Left ventricle myocardium inferior (tissue), 1 donor: ENCODE measurements around the gene PYHIN1. TPM values are rescaled to one million over a fixed set of nuclear protein-coding genes. Genes with fewer than 3 reads are reported as not detected.
A peak's percentile ranks its signal among the peaks of the same experiment; 100 is the strongest.
"Not testable (repeated sequence)": the region's sequence is repeated elsewhere in the genome, so short reads cannot be mapped to it uniquely, and the experiment has no call there.

Experiments
- DNase-seq: peaks from one replicate; pipeline ENCODE4 v3.0.0-alpha.2; 2020
- H3K27ac ChIP-seq: fragments of 200-600 bp; replicated peaks from 2 replicates; pipeline ENCODE4 v1.8.0; 2021
- H3K27me3 ChIP-seq: fragments of 200-600 bp; 2 replicates; pipeline ENCODE4 v1.8.0; 2021; ENCODE audit warnings: low read depth
- H3K36me3 ChIP-seq: fragments of 200-600 bp; 2 replicates; pipeline ENCODE4 v1.8.0; 2021
- H3K4me1 ChIP-seq: fragments of 200-600 bp; 2 replicates; pipeline ENCODE4 v1.8.0; 2021
- H3K4me3 ChIP-seq: fragments of 200-600 bp; 2 replicates; pipeline ENCODE4 v1.8.0; 2021; ENCODE audit warnings: mild to moderate bottlenecking, moderate library complexity
- H3K9me3 ChIP-seq: fragments of 200-600 bp; replicated peaks from 2 replicates; pipeline ENCODE4 v1.8.0; 2021
- intact Hi-C: fragments of 100-400 bp; cut with micrococcal nuclease; formaldehyde crosslinking; loops from one replicate; pipeline ENCODE4 v1.11.0; 2022
- total RNA-seq: library from RNA; stranded (reverse); fragmentation: NEBNext Ultra II Directional; extraction: Animal tissue kit (Norgen Biotek cat#: 25700); gene quantifications from one replicate; pipeline ENCODE4 v1.2.1, GENCODE V29; 2021
- TF ChIP-seq, protein P1 (sequence below): fragments of 200-600 bp; IDR thresholded peaks from 2 replicates; pipeline ENCODE4 v1.8.0; 2021; ENCODE audit warnings: antibody characterized with exemption, mild to moderate bottlenecking, borderline replicate concordance
- donor health status: DM: no; HTN: yes; CAD: no; lungs with severe emphysema.

The PYHIN1 gene
- total RNA-seq, 1 donor from 2014 or later, result 0.11 TPM

DNA sequence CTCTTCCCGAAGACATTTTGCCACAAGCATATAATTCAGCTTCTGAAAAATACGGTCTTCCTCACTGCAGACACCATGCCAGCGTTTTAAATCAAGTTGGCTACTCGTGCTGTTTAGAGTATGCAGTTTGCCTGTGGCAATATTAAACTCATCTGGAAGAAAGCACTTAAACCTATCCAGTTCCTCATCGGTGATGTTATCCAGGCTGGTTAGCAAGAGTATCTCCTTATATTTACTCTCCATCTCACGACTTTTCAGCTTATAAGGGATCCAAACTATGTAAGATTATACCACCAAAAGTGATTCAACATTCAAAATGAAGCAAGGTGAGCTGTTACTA, 68.7 kb downstream of the PYHIN1 start:
- H3K4me3 ChIP-seq, result peak overlapping the region; percentile 61
- peaks cover 19% of the 10 kb centered on the region for H3K27me3 ChIP-seq
- TF ChIP-seq, protein P1, sequence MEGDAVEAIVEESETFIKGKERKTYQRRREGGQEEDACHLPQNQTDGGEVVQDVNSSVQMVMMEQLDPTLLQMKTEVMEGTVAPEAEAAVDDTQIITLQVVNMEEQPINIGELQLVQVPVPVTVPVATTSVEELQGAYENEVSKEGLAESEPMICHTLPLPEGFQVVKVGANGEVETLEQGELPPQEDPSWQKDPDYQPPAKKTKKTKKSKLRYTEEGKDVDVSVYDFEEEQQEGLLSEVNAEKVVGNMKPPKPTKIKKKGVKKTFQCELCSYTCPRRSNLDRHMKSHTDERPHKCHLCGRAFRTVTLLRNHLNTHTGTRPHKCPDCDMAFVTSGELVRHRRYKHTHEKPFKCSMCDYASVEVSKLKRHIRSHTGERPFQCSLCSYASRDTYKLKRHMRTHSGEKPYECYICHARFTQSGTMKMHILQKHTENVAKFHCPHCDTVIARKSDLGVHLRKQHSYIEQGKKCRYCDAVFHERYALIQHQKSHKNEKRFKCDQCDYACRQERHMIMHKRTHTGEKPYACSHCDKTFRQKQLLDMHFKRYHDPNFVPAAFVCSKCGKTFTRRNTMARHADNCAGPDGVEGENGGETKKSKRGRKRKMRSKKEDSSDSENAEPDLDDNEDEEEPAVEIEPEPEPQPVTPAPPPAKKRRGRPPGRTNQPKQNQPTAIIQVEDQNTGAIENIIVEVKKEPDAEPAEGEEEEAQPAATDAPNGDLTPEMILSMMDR, result no peak
- H3K36me3 ChIP-seq, result no peaks in the 10 kb centered on the region
- peaks cover 37% of the 10 kb centered on the region for H3K4me1 ChIP-seq
- intact Hi-C loops, result no loop called here
- no peak for DNase-seq
- H3K27ac ChIP-seq, result peak overlapping the region; percentile 88
- H3K9me3 ChIP-seq, result no peaks in the 10 kb centered on the region

DNA sequence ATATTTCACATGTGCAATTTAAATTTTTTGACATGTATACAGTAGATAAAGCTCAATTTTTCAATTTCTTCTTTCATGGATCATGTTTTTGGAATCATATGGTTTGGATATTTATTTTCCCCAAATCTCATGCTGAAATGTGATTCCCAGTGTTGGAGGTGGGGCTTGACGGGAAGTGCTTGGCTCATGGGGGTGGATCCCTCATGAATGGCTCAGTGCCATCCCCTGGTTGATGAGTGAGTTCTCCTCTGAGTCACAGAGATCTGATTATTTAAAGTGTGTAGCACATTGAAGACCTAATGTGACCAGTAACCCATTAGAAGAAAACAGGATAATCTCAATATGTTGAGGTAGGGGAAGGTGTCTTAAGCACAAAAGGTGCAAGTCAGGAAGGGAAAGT, 69.3 kb downstream of the PYHIN1 start:
- intact Hi-C loops, result no loop called here
- Histone ChIP-seq H3K36me3 (no peaks in the 10 kb centered on the region), H3K4me1 (peaks cover 43% of the 10 kb centered on the region), H3K27me3 (peaks cover 19% of the 10 kb centered on the region), H3K27ac (peak overlapping the region; percentile 88), H3K9me3 (no peaks in the 10 kb centered on the region), H3K4me3 (peak overlapping the region; percentile 61)
- TF ChIP-seq, protein P1, result no peak
- DNase-seq, result peak; percentile 82

DNA sequence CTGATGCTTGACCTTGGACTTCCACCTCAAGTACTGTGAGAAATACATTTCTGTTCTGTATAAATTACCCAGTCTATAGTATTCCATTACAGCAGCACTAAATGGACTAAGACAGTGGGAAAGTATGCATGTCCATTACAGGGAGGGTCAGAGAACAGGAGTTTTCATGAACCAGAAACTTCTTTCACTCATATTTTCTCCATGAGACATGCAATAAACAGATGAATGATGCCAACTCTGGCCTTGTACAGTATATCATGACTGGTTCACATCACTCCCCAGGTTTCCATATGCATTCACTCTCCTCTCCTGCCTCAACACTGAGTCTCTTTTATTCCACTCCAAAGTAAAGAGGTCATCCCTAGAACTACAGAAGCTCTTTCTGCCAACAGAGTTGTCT, 73.8 kb downstream of the PYHIN1 start:
- no peak for DNase-seq
- TF ChIP-seq, protein P1, result no peak
- H3K4me1 ChIP-seq, result peaks cover 56% of the 10 kb centered on the region
- peak overlapping the region; percentile 24 for H3K4me3 ChIP-seq
- peaks cover 8% of the 10 kb centered on the region for H3K27me3 ChIP-seq
- intact Hi-C loops, result no loop called here
- no peaks in the 10 kb centered on the region for H3K9me3 ChIP-seq
- H3K36me3 ChIP-seq, result no peaks in the 10 kb centered on the region
- H3K27ac ChIP-seq, result peak overlapping the region; percentile 80

DNA sequence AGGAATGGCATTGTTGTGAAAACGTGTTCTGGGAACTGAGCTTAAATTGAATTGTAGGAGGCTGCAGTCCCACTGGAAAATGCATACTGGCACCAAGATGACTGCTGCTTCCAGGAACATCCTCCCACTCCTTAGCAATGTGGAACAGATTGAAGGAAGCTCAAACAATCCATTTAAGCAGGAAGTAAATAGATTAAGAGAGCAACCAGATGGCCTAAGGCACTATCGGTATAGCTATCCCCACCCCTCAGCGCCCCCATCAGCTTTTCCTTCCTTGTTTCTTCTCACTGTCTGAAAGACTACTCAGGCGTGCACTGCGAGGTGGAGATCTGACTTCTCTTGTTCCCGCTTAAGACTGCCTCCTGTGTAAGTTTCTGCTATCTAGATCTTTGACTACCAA, 74.3 kb downstream of the PYHIN1 start:
- DNase-seq, result no peak
- intact Hi-C loops, result no loop called here
- peaks cover 56% of the 10 kb centered on the region for H3K4me1 ChIP-seq

DNA sequence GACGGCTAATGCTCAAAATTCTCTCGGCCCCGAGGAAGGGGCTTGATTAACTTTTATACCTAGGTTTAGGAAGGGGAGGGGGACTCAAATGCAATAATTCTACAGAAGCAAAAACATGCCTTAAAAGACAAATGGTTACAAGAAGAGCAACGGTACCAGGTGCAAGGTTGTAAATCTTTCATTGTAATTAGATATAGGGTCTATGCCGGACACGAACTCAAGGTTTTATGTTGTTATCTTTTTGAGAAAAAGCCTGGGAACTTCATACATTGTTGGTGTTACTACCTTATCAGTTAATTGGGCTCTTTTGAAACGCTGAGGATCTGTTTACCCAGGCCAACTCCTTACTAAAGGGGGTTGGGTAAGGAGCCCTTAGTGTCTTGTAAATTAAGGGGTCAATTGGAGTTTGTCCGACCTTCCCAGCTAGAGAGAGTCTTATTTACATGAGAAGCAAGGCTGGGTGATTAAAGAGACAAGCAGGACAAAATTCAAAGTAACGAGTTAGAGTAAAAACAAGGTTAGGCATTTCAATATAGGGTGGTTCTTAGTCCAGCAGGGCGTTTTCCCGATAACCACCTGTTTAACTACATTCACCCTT, 75.0 kb downstream of the PYHIN1 start:
- DNase-seq, H3K27me3 ChIP-seq, H3K36me3 ChIP-seq, intact Hi-C loops, H3K9me3 ChIP-seq: not testable (repeated sequence)
- peak overlapping the region; percentile 24 for H3K4me3 ChIP-seq
- peaks cover 49% of the 10 kb centered on the region for H3K4me1 ChIP-seq
- H3K27ac ChIP-seq, result peak overlapping the region; percentile 80

More for the DNA sequence above, 74.3 kb downstream of the PYHIN1 start:
- TF ChIP-seq, protein P1, result no peak
- Histone ChIP-seq H3K27me3 (peaks cover 5% of the 10 kb centered on the region), H3K27ac (peak overlapping the region; percentile 80), H3K36me3 (no peaks in the 10 kb centered on the region), H3K9me3 (no peaks in the 10 kb centered on the region), H3K4me3 (peak overlapping the region; percentile 24)

DNA sequence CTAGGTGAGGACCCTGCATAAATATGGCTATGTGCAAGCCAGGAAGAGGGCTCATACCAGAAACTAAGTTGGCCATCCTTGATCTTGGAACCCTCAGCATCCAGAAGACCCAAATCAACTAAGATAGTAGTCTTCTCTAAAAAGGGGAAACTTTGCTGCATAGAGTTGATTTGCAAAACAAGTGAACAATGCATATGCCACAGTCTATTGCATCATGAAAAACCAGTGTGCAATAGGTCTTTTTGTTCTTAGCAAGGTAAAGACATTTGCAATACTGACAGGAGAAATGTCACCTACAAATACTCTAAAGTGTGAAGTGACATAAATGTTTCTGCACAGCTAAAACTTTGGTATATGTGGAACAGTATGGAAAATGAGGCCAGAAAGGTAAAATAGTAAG, 76.4 kb downstream of the PYHIN1 start:
- H3K27me3 ChIP-seq, result no peaks in the 10 kb centered on the region
- intact Hi-C loops, result no loop called here
- H3K9me3 ChIP-seq, result no peaks in the 10 kb centered on the region
- no peak for DNase-seq
- H3K4me1 ChIP-seq, result peaks cover 49% of the 10 kb centered on the region
- H3K27ac ChIP-seq, result no peak overlapping the region
- TF ChIP-seq, protein P1, result no peak
- no peak overlapping the region for H3K4me3 ChIP-seq
- no peaks in the 10 kb centered on the region for H3K36me3 ChIP-seq
